Activated naive CD4-positive, alpha-beta T cell treated with anti-CD3 and anti-CD28 coated beads, Interleukin-2, amount 10 ng/mL, durations not matched to agents 7 days and 5 days (primary cell): ENCODE measurements around the gene HLA-G.
"Not testable (repeated sequence)": the region's sequence is repeated elsewhere in the genome, so short reads cannot be mapped to it uniquely, and the experiment has no call there.

Source experiments
- CTCF ChIA-PET: fragments of 350-600 bp; sonication (Branson Sonifier 250); formaldehyde crosslinking; loops from one replicate; lab custom pipeline; 2021; ENCODE audit warnings: antibody characterized with exemption; lab: Charles Lee
- DNase-seq: peaks from one replicate; pipeline ENCODE4 v3.0.0-alpha.2; 2020
- H3K27ac Mint-ChIP-seq: one replicate; pipeline ENCODE4 v1.8.0; 2021; ENCODE audit warnings: mild to moderate bottlenecking, moderate library complexity, mixed read lengths
- H3K27me3 Mint-ChIP-seq: one replicate; pipeline ENCODE4 v1.8.0; 2021; ENCODE audit warnings: mild to moderate bottlenecking, mixed read lengths
- H3K36me3 Mint-ChIP-seq: one replicate; pipeline ENCODE4 v1.8.0; 2021; ENCODE audit warnings: mixed read lengths
- H3K4me1 Mint-ChIP-seq: one replicate; pipeline ENCODE4 v1.8.0; 2021; ENCODE audit warnings: mixed read lengths
- H3K4me3 Mint-ChIP-seq: one replicate; pipeline ENCODE4 v1.8.0; 2021; ENCODE audit warnings: mild to moderate bottlenecking, moderate library complexity, mixed read lengths
- H3K9me3 Mint-ChIP-seq: one replicate; pipeline ENCODE4 v1.8.0; 2021; ENCODE audit warnings: mixed read lengths

HLA-G gene

GRCh38 chr6:29827579-29828470 lies at the start of gene HLA-G:
Gene HLA-G, plus strand, starts transcription at chr6:29827825. Its CDS starts 20 bp downstream, at chr6:29827845.
- no peak for DNase-seq
- no peaks in the 10 kb centered on the region for H3K9me3 Mint-ChIP-seq
- no peak within 1 kb of the TSS for H3K27ac Mint-ChIP-seq
- H3K4me3 Mint-ChIP-seq = no peak within 1 kb of the TSS
- no peaks in the 10 kb centered on the region for H3K36me3 Mint-ChIP-seq
- peaks cover 11% of the 10 kb centered on the region for H3K4me1 Mint-ChIP-seq
- CTCF ChIA-PET = interaction anchor here (0.7 to 1.0 kb wide), 2 partner anchors 120 to 174 kb away, joined by 3 read pairs; no protein-coding TSS in a partner anchor
- peaks cover 79% of the 10 kb centered on the region for H3K27me3 Mint-ChIP-seq

GRCh38 chr6:29780019-29780698 lies 47.5 kb upstream of the HLA-G start:
- DNase-seq, H3K27ac Mint-ChIP-seq, CTCF ChIA-PET, H3K36me3 Mint-ChIP-seq, H3K4me3 Mint-ChIP-seq, H3K4me1 Mint-ChIP-seq, H3K9me3 Mint-ChIP-seq: not testable (repeated sequence)
- H3K27me3 Mint-ChIP-seq = peaks cover 49% of the 10 kb centered on the region

GRCh38 chr6:29789176-29789575 lies 38.4 kb upstream of the HLA-G start:
- H3K4me3 Mint-ChIP-seq = no peak overlapping the region
- peaks cover 54% of the 10 kb centered on the region for H3K27me3 Mint-ChIP-seq
- H3K4me1 Mint-ChIP-seq = peaks cover 15% of the 10 kb centered on the region
- DNase-seq = no peak
- CTCF ChIA-PET = no interaction called here
- H3K27ac Mint-ChIP-seq = no peak overlapping the region
- peaks cover 3% of the 10 kb centered on the region for H3K36me3 Mint-ChIP-seq
- peaks cover 12% of the 10 kb centered on the region for H3K9me3 Mint-ChIP-seq

GRCh38 chr6:29790626-29791025 lies 37.0 kb upstream of the HLA-G start:
- Mint-ChIP-seq H3K4me3 (no peak overlapping the region), H3K27ac (no peak overlapping the region), H3K9me3 (peaks cover 10% of the 10 kb centered on the region), H3K4me1 (peaks cover 15% of the 10 kb centered on the region), H3K27me3 (peaks cover 57% of the 10 kb centered on the region), H3K36me3 (peaks cover 3% of the 10 kb centered on the region)
- no peak for DNase-seq
- CTCF ChIA-PET = interaction anchor here (2.1 kb wide), 1 partner anchor 53 kb away, joined by 7 read pairs; no protein-coding TSS in a partner anchor

- CTCF ChIA-PET = interaction anchor here (2.1 kb wide), 1 partner anchor 54 kb away, joined by 7 read pairs; no protein-coding TSS in a partner anchor
- H3K36me3 Mint-ChIP-seq = peaks cover 3% of the 10 kb centered on the region
- peaks cover 10% of the 10 kb centered on the region for H3K9me3 Mint-ChIP-seq
- H3K4me1 Mint-ChIP-seq = peaks cover 15% of the 10 kb centered on the region
- H3K27ac Mint-ChIP-seq = no peak overlapping the region
- peaks cover 62% of the 10 kb centered on the region for H3K27me3 Mint-ChIP-seq
- no peak for DNase-seq
- H3K4me3 Mint-ChIP-seq = peak overlapping the region; percentile 84
Measured at GRCh38 chr6:29791162-29791561, 36.5 kb upstream of the HLA-G start.

- peaks cover 10% of the 10 kb centered on the region for H3K9me3 Mint-ChIP-seq
- DNase-seq = no peak
- peaks cover 3% of the 10 kb centered on the region for H3K36me3 Mint-ChIP-seq
- H3K27ac Mint-ChIP-seq = no peak overlapping the region
- CTCF ChIA-PET = interaction anchor here (0.6 to 2.1 kb wide), 2 partner anchors 38 to 54 kb away, joined by 3 to 7 read pairs; no protein-coding TSS in a partner anchor
- peaks cover 15% of the 10 kb centered on the region for H3K4me1 Mint-ChIP-seq
- H3K27me3 Mint-ChIP-seq = peaks cover 62% of the 10 kb centered on the region
- H3K4me3 Mint-ChIP-seq = peak overlapping the region; percentile 84
Measured at GRCh38 chr6:29791786-29792122, 35.9 kb upstream of the HLA-G start.

GRCh38 chr6:29792123-29793035 lies 35.2 kb upstream of the HLA-G start:
- H3K36me3 Mint-ChIP-seq = peaks cover 3% of the 10 kb centered on the region
- peak overlapping the region; percentile 84 for H3K4me3 Mint-ChIP-seq
- H3K27me3 Mint-ChIP-seq = peaks cover 66% of the 10 kb centered on the region
- CTCF ChIA-PET = interaction anchor here (0.6 to 2.1 kb wide), 2 partner anchors 39 to 55 kb away, joined by 3 to 7 read pairs; no protein-coding TSS in a partner anchor
- H3K27ac Mint-ChIP-seq = no peak overlapping the region
- peak; percentile 89 for DNase-seq
- peaks cover 10% of the 10 kb centered on the region for H3K9me3 Mint-ChIP-seq
- peaks cover 15% of the 10 kb centered on the region for H3K4me1 Mint-ChIP-seq

GRCh38 chr6:29793036-29793356 lies 34.6 kb upstream of the HLA-G start:
- Mint-ChIP-seq H3K4me3 (peak overlapping the region; percentile 84), H3K36me3 (peaks cover 3% of the 10 kb centered on the region), H3K4me1 (peaks cover 15% of the 10 kb centered on the region), H3K27me3 (peaks cover 71% of the 10 kb centered on the region), H3K27ac (peak overlapping the region; percentile 33), H3K9me3 (peaks cover 9% of the 10 kb centered on the region)
- CTCF ChIA-PET = no interaction called here
- no peak for DNase-seq

GRCh38 chr6:29793796-29794195 lies 33.8 kb upstream of the HLA-G start:
- CTCF ChIA-PET = interaction anchor here (0.8 kb wide), 1 partner anchor 91 kb away, joined by 4 read pairs; no protein-coding TSS in a partner anchor
- H3K4me3 Mint-ChIP-seq = no peak overlapping the region
- H3K27ac Mint-ChIP-seq = no peak overlapping the region
- H3K36me3 Mint-ChIP-seq = peaks cover 3% of the 10 kb centered on the region
- peaks cover 15% of the 10 kb centered on the region for H3K4me1 Mint-ChIP-seq
- H3K27me3 Mint-ChIP-seq = peaks cover 72% of the 10 kb centered on the region
- H3K9me3 Mint-ChIP-seq = peaks cover 4% of the 10 kb centered on the region
- DNase-seq = no peak

GRCh38 chr6:29796026-29796425 lies 31.6 kb upstream of the HLA-G start:
- CTCF ChIA-PET = no interaction called here
- H3K27ac Mint-ChIP-seq = no peak overlapping the region
- DNase-seq = no peak
- H3K9me3 Mint-ChIP-seq = no peaks in the 10 kb centered on the region
- peaks cover 15% of the 10 kb centered on the region for H3K4me1 Mint-ChIP-seq
- H3K27me3 Mint-ChIP-seq = peaks cover 67% of the 10 kb centered on the region
- no peak overlapping the region for H3K4me3 Mint-ChIP-seq
- H3K36me3 Mint-ChIP-seq = peaks cover 3% of the 10 kb centered on the region

- Mint-ChIP-seq H3K4me3 (no peak overlapping the region), H3K4me1 (peaks cover 9% of the 10 kb centered on the region), H3K27ac (no peak overlapping the region), H3K9me3 (no peaks in the 10 kb centered on the region), H3K36me3 (peaks cover 3% of the 10 kb centered on the region), H3K27me3 (peaks cover 71% of the 10 kb centered on the region)
- CTCF ChIA-PET = interaction anchor here (0.8 to 1.1 kb wide), 2 partner anchors 44 to 51 kb away, joined by 3 read pairs; no protein-coding TSS in a partner anchor
- DNase-seq = no peak
Measured at GRCh38 chr6:29797135-29797534, 30.5 kb upstream of the HLA-G start.

- peaks cover 5% of the 10 kb centered on the region for H3K4me1 Mint-ChIP-seq
- H3K9me3 Mint-ChIP-seq = no peaks in the 10 kb centered on the region
- no peak overlapping the region for H3K27ac Mint-ChIP-seq
- CTCF ChIA-PET = interaction anchor here (1.1 kb wide), 1 partner anchor 50 kb away, joined by 3 read pairs; no protein-coding TSS in a partner anchor
- H3K27me3 Mint-ChIP-seq = peaks cover 69% of the 10 kb centered on the region
- peaks cover 3% of the 10 kb centered on the region for H3K36me3 Mint-ChIP-seq
- no peak for DNase-seq
- no peak overlapping the region for H3K4me3 Mint-ChIP-seq
Measured at GRCh38 chr6:29797966-29798365, 29.7 kb upstream of the HLA-G start.

- Mint-ChIP-seq H3K9me3 (no peaks in the 10 kb centered on the region), H3K36me3 (no peaks in the 10 kb centered on the region), H3K4me3 (no peak overlapping the region), H3K4me1 (no peaks in the 10 kb centered on the region), H3K27ac (no peak overlapping the region), H3K27me3 (peaks cover 55% of the 10 kb centered on the region)
- no peak for DNase-seq
- CTCF ChIA-PET = no interaction called here
Measured at GRCh38 chr6:29800254-29800653, 27.4 kb upstream of the HLA-G start.
